ENCODE measurements around the gene TBX22. TPM values are rescaled to one million over a fixed set of nuclear protein-coding genes. Genes with fewer than 3 reads are reported as not detected.
"Not testable (repeated sequence)": the region's sequence is repeated elsewhere in the genome, so short reads cannot be mapped to it uniquely, and the experiment has no call there.

Gene TBX22
- total RNA-seq, 1 donor from 2014 or later: not detected

- FAIRE-seq; H3K9me3 Mint-ChIP-seq (ENCODE audit: unreplicated experiment): not testable (repeated sequence)
These were observed 61.1 kb downstream of the TBX22 start for GRCh38 chrX:80075625-80076024.

More at GRCh38 chrX:80075625-80076024, 61.1 kb downstream of the TBX22 start:
- not testable (repeated sequence) for DNase-seq (ENCODE audit: low read depth); H3K9ac ChIP-seq (ENCODE audit: low read length); H3K9me3 ChIP-seq (ENCODE audit: insufficient read depth, low read depth, low read length); H3K4me3 ChIP-seq (ENCODE audit: insufficient read depth, low read depth, low read length); H4K20me1 ChIP-seq (ENCODE audit: insufficient read depth, low read length); H3K27me3 Mint-ChIP-seq (ENCODE audit: low read depth, unreplicated experiment); H3K27ac ChIP-seq (ENCODE audit: low read depth, low read length); H3K4me2 ChIP-seq (ENCODE audit: low read length); H3K4me1 ChIP-seq (ENCODE audit: insufficient read depth, low read length); H3K4me1 Mint-ChIP-seq (ENCODE audit: low read depth, unreplicated experiment); H3K27ac Mint-ChIP-seq (ENCODE audit: unreplicated experiment); H3K36me3 ChIP-seq (ENCODE audit: insufficient read depth, low read length); H3K27me3 ChIP-seq (ENCODE audit: insufficient read depth, low read length); H3K4me3 Mint-ChIP-seq (ENCODE audit: unreplicated experiment); H3K36me3 Mint-ChIP-seq (ENCODE audit: low read depth, unreplicated experiment); H3K79me2 ChIP-seq (ENCODE audit: insufficient read depth, low read length); H2AFZ ChIP-seq (ENCODE audit: low read depth, low read length)
